Osteoblast (primary cell): Measurements from ENCODE around the gene DBX1. TPM values are rescaled to one million over a fixed set of nuclear protein-coding genes. Genes with fewer than 3 reads are reported as not detected.
"Not testable (repeated sequence)": the region's sequence is repeated elsewhere in the genome, so short reads cannot be mapped to it uniquely, and the experiment has no call there.

ENCODE experiments used
- DNase-seq: peaks from one replicate; pipeline ENCODE4 v3.0.0; 2011; ENCODE audit warnings: low spot score, mixed read lengths; ENCODE audit not compliant: insufficient read length; ENCODE audit errors: missing footprints
- H2AFZ ChIP-seq: 2 replicates; pipeline ENCODE4 v1.6.0; 2011; ENCODE audit warnings: mild to moderate bottlenecking, low read length
- H3K27ac ChIP-seq: 2 replicates; pipeline ENCODE4 v1.5.1; 2011; ENCODE audit warnings: mild to moderate bottlenecking, low read depth, low read length, moderate library complexity
- H3K27me3 ChIP-seq: 2 replicates; pipeline ENCODE4 v1.6.0; 2012; ENCODE audit warnings: mild to moderate bottlenecking, control low read depth, inconsistent platforms, low read length, moderate library complexity; ENCODE audit not compliant: insufficient read depth
- H3K36me3 ChIP-seq: 2 replicates; pipeline ENCODE4 v1.5.1; 2011; ENCODE audit warnings: mild to moderate bottlenecking, low read length, control low read depth, moderate library complexity; ENCODE audit not compliant: insufficient read depth
- H3K4me1 ChIP-seq: 2 replicates; pipeline ENCODE4 v1.5.1; 2011; ENCODE audit warnings: mild to moderate bottlenecking, low read length, control low read depth, moderate library complexity; ENCODE audit not compliant: insufficient read depth
- H3K4me2 ChIP-seq: 2 replicates; pipeline ENCODE4 v1.6.0; 2011; ENCODE audit warnings: mild to moderate bottlenecking, low read length; ENCODE audit not compliant: insufficient read depth
- H3K4me3 ChIP-seq: fragments of 200-600 bp; sonication (generic); 3 replicates; pipeline ENCODE4 v1.5.1; 2012; ENCODE audit warnings: mild to moderate bottlenecking, low read length, inconsistent platforms; ENCODE audit not compliant: insufficient read depth
- H3K79me2 ChIP-seq: 2 replicates; pipeline ENCODE4 v1.6.0; 2012; ENCODE audit warnings: mild to moderate bottlenecking, low read length, control low read depth, inconsistent platforms; ENCODE audit not compliant: insufficient read depth
- H3K9me3 ChIP-seq: 2 replicates; pipeline ENCODE4 v1.5.1; 2011; ENCODE audit warnings: low read depth, low read length, control low read depth
- H4K20me1 ChIP-seq: 2 replicates; pipeline ENCODE4 v1.6.0; 2012; ENCODE audit warnings: mild to moderate bottlenecking, low read length, control low read depth; ENCODE audit not compliant: insufficient read depth
- CTCF ChIP-seq: IDR thresholded peaks from 2 replicates; pipeline ENCODE4 v1.5.1; 2011; ENCODE audit warnings: mild to moderate bottlenecking, low read depth, low read length, moderate library complexity; ENCODE audit errors: extremely low read depth
- total RNA-seq: library from RNA; depleted of rRNA; stranded (reverse); fragments of >200 nt; gene quantifications from 2 replicates; pipeline ENCODE4 v1.2.3, GENCODE V29; 2012

DBX1 gene
- total RNA-seq, 1 donor: not detected

GRCh38 chr11:20205807-20206206 lies 45.5 kb upstream of the DBX1 start:
- Histone ChIP-seq H3K79me2 (no peaks in the 10 kb centered on the region), H3K4me2 (no peak overlapping the region), H3K9me3 (no peaks in the 10 kb centered on the region), H3K27me3 (peaks cover 53% of the 10 kb centered on the region), H3K27ac (no peak overlapping the region), H3K4me3 (no peak overlapping the region), H3K4me1 (no peaks in the 10 kb centered on the region), H3K36me3 (no peaks in the 10 kb centered on the region), H4K20me1 (no peaks in the 10 kb centered on the region), H2AFZ (no peak overlapping the region)
- DNase-seq: no peak
- TF ChIP-seq CTCF: no peak

GRCh38 chr11:20204681-20205080 lies 44.4 kb upstream of the DBX1 start:
- no peak for DNase-seq
- H3K36me3 ChIP-seq: no peaks in the 10 kb centered on the region
- no peaks in the 10 kb centered on the region for H4K20me1 ChIP-seq
- no peak overlapping the region for H3K4me3 ChIP-seq
- no peak overlapping the region for H3K4me2 ChIP-seq
- no peak overlapping the region for H2AFZ ChIP-seq
- H3K27ac ChIP-seq: no peak overlapping the region
- H3K79me2 ChIP-seq: no peaks in the 10 kb centered on the region
- peaks cover 46% of the 10 kb centered on the region for H3K27me3 ChIP-seq
- H3K9me3 ChIP-seq: no peaks in the 10 kb centered on the region
- H3K4me1 ChIP-seq: no peaks in the 10 kb centered on the region
- TF ChIP-seq CTCF: no peak

- peaks cover 38% of the 10 kb centered on the region for H3K27me3 ChIP-seq
- H3K36me3 ChIP-seq: no peaks in the 10 kb centered on the region
These were observed 43.6 kb upstream of the DBX1 start for GRCh38 chr11:20203831-20204230.

GRCh38 chr11:20201231-20201630 lies 41.0 kb upstream of the DBX1 start:
- Histone ChIP-seq H3K4me1 (no peaks in the 10 kb centered on the region), H3K79me2 (no peaks in the 10 kb centered on the region), H3K4me2 (no peak overlapping the region), H3K4me3 (no peak overlapping the region), H3K27me3 (peaks cover 15% of the 10 kb centered on the region), H4K20me1 (no peaks in the 10 kb centered on the region), H3K9me3 (no peaks in the 10 kb centered on the region), H2AFZ (no peak overlapping the region), H3K36me3 (no peaks in the 10 kb centered on the region), H3K27ac (no peak overlapping the region)
- no peak for TF ChIP-seq CTCF
- no peak for DNase-seq

More at GRCh38 chr11:20203831-20204230, 43.6 kb upstream of the DBX1 start:
- H3K4me1 ChIP-seq: no peaks in the 10 kb centered on the region
- H3K27ac ChIP-seq: no peak overlapping the region
- H2AFZ ChIP-seq: no peak overlapping the region
- H4K20me1 ChIP-seq: no peaks in the 10 kb centered on the region
- no peaks in the 10 kb centered on the region for H3K79me2 ChIP-seq
- H3K9me3 ChIP-seq: no peaks in the 10 kb centered on the region
- H3K4me2 ChIP-seq: no peak overlapping the region
- DNase-seq: no peak
- no peak for TF ChIP-seq CTCF
- no peak overlapping the region for H3K4me3 ChIP-seq

GRCh38 chr11:20200331-20200955 lies 40.2 kb upstream of the DBX1 start:
- H3K9me3 ChIP-seq, H4K20me1 ChIP-seq, H3K36me3 ChIP-seq, H2AFZ ChIP-seq, H3K4me1 ChIP-seq, H3K27ac ChIP-seq, H3K4me3 ChIP-seq, DNase-seq, H3K79me2 ChIP-seq: not testable (repeated sequence)
- peak overlapping the region; percentile 28 for H3K4me2 ChIP-seq
- peaks cover 11% of the 10 kb centered on the region for H3K27me3 ChIP-seq
